Measurements from ENCODE around the gene HS3ST1.

HS3ST1 gene

GRCh38 chr4:11431111-11431510, 2.4 kb upstream of the HS3ST1 start:
- DNase-seq = no peak

GRCh38 chr4:11430536-11430935, 1.8 kb upstream of the HS3ST1 start:
- no peak for DNase-seq

- DNase-seq = no peak
Measured at GRCh38 chr4:11429699-11430045, 978 bp upstream of the HS3ST1 start.

GRCh38 chr4:11428899-11429698, 405 bp upstream of the HS3ST1 start:
- DNase-seq = peak; percentile 70

- no peak for DNase-seq
Measured at GRCh38 chr4:11427121-11427996, 1.3 kb downstream of the HS3ST1 start.

- no peak for DNase-seq
Measured at GRCh38 chr4:11426731-11427120, 2.0 kb downstream of the HS3ST1 start.

GRCh38 chr4:11426003-11426402, 2.7 kb downstream of the HS3ST1 start:
- no peak for DNase-seq

- no peak for DNase-seq
Measured at GRCh38 chr4:11424856-11425255, 3.8 kb downstream of the HS3ST1 start.

GRCh38 chr4:11424000-11424399, 4.7 kb downstream of the HS3ST1 start:
- DNase-seq = peak; percentile 41

- DNase-seq = no peak
Measured at GRCh38 chr4:11423465-11423864, 5.2 kb downstream of the HS3ST1 start.

- DNase-seq = no peak
Measured at GRCh38 chr4:11421116-11421515, 7.6 kb downstream of the HS3ST1 start.

GRCh38 chr4:11420327-11420726, 8.4 kb downstream of the HS3ST1 start:
- DNase-seq = no peak

GRCh38 chr4:11418610-11419009, 10.1 kb downstream of the HS3ST1 start:
- DNase-seq = no peak

GRCh38 chr4:11416767-11417113, 12.0 kb downstream of the HS3ST1 start:
- DNase-seq = no peak

GRCh38 chr4:11416071-11416766, 12.5 kb downstream of the HS3ST1 start:
- no peak for DNase-seq

GRCh38 chr4:11415409-11416070, 13.2 kb downstream of the HS3ST1 start:
- DNase-seq = no peak

GRCh38 chr4:11412211-11412610, 16.5 kb downstream of the HS3ST1 start:
- DNase-seq = no peak

GRCh38 chr4:11409632-11410031, 19.1 kb downstream of the HS3ST1 start:
- DNase-seq = no peak

GRCh38 chr4:11408233-11408967, 20.3 kb downstream of the HS3ST1 start:
- no peak for DNase-seq

GRCh38 chr4:11407551-11407950, 21.1 kb downstream of the HS3ST1 start:
- DNase-seq = no peak

GRCh38 chr4:11404431-11404830, 24.3 kb downstream of the HS3ST1 start:
- DNase-seq = no peak

GRCh38 chr4:11402192-11402591, 26.5 kb downstream of the HS3ST1 start:
- no peak for DNase-seq
